OCI-LY1 (cell line): ENCODE data around the gene MYO18B.

ENCODE experiments used
- EZH2 ChIP-seq: fragments of 200-600 bp; sonication (generic), shearing (Covaris generic); IDR thresholded peaks from 2 replicates; pipeline ENCODE4 v1.8.0; 2017; ENCODE audit warnings: borderline replicate concordance, mixed run types, mild to moderate bottlenecking, antibody characterized with exemption, low read length, moderate library complexity, mixed read lengths
- TF ChIP-seq, protein P1 (sequence below): fragments of 200-600 bp; sonication (generic), shearing (Covaris generic); IDR thresholded peaks from 2 replicates; pipeline ENCODE4 v1.5.1; 2017; ENCODE audit warnings: mild to moderate bottlenecking, antibody characterized with exemption, low read length, moderate library complexity, mixed read lengths

DNA sequence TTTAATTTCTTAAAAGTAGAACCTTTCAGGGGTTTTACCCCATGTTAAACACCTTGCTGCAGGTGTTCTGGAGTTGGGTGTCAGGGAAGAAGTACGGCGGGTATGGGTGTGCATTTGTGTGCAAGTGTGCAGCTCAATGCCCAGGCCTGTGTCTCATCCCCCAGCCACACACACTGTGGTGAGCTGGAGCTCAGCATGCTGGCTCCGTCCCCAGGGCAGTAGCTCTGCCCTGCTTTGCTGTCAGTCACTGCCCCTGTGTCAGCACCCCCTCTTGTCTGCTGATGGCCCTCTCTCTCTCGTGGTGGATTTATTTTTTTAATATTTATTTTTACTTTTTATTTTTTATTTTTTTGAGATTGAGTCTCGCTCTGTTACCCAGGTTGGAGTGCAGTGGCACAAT, 35.8 kb upstream of the MYO18B start:
- TF ChIP-seq, protein P1, sequence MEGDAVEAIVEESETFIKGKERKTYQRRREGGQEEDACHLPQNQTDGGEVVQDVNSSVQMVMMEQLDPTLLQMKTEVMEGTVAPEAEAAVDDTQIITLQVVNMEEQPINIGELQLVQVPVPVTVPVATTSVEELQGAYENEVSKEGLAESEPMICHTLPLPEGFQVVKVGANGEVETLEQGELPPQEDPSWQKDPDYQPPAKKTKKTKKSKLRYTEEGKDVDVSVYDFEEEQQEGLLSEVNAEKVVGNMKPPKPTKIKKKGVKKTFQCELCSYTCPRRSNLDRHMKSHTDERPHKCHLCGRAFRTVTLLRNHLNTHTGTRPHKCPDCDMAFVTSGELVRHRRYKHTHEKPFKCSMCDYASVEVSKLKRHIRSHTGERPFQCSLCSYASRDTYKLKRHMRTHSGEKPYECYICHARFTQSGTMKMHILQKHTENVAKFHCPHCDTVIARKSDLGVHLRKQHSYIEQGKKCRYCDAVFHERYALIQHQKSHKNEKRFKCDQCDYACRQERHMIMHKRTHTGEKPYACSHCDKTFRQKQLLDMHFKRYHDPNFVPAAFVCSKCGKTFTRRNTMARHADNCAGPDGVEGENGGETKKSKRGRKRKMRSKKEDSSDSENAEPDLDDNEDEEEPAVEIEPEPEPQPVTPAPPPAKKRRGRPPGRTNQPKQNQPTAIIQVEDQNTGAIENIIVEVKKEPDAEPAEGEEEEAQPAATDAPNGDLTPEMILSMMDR, result no peak
- no peak for TF ChIP-seq EZH2
